NCI-H1417 (cell line): ENCODE measurements around the gene RPS3.

Experiments used
- DNase-seq, 3 experiments: peaks; one replicate each; lab custom pipeline; 2025; lab: John Stamatoyannopoulos, UW

RPS3 gene

DNA sequence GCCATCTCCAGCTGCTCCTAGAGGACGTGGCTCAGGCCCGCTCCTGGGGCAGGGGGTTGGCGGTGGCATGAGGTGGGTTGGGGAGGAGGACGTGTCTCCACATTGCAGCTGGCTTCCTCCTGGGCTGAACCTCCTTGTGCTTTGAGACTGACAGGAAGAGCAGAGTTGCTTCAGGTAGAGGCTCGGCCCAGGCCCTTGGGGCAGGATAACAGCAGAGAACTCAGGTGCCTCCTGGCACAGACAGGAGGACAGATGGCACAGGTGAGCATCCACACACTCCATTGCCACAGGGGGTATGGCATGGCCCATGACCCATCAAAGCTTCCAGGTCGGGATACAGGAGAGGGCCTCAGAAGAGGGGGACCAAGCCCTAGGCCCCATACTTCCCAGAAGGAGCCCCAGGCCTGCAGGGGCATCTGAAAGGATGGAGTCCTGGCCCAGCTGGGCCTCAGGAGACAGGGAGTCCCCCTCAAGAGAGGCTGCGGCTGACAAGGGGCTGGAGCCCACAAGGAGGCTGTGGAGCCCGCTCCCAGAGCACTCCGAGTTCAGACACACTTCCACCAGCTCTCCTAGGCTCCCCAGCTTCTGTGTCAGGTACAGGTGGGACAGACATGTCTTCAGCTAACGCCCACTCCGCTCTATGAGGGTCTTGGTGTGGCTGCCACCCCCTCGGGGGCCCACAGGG lies 35.7 kb downstream of the RPS3 start:
- no peak for DNase-seq

DNA sequence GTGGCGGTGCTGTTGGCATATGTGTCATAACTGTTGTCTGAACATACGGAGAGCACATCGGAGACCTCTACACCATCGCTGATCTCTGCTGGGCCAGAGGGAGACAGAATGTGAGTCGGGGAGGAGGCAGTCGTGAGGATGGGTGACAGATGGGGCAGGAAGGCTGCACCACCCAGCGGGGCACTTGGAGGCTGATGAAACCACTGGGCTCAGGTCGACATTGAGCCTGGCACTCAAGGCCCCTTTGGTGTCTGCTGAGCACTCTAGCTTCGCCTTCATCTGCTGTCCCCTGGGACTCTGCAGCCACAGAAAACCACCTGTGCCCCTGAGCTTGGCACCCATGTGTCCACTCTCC lies 36.2 kb downstream of the RPS3 start:
- DNase-seq: no peak

GRCh38 chr11:75436806-75437205 lies 37.5 kb downstream of the RPS3 start:
- no peak for DNase-seq

DNA sequence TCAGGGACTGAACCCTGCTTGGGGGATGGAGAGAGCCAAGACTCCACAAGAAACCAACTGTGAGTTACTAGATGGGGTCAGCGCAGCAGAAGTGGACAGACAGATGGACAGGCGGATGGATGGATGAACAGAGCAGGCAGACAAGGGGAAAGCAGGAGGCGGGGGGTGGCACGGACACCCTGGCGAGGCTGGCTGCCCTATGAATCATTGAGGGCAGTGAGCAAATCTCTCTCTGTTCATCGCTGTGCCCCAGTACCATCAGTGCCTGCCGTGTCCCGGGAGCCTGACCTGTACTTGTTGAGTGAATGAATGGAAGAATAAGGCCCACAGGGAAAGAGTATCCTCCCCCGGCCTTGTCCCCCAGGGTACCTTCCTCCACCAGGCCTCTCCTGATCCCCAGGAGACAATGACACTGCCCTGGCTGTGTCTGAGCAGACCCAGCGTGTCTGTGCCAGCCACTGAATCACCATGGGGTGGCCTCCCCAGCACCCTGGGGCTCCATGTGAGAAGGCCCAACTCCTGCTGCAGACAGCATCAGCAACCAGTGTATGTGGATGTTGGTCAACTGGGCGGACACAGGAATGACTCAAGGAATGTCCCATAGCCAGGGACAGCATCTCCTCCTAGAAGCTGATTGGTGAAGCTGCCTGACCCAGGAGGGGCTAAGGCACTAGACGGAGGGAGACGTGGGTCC lies 38.8 kb downstream of the RPS3 start:
- DNase-seq: no peak

DNA sequence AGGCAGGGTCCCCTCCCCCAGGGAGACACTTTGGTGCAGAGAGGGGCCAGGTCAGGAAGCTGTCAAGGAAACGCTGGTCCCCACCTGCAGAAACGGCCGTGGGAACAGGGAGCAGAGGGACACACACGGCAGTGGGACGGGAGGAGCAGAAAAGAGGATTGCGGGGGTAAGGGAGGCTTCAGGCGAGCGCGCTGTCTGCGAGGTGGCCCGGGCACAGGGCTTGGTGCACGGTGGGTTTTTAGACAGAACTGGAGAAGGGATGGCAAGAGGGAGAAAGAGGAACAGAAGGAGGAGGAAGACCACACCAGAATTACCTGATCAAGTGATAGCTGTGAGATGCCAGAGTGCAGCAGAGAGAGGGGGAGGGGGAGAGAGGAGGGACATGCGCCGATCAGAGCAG lies 39.7 kb downstream of the RPS3 start:
- no peak for DNase-seq

- no peak for DNase-seq
Measured at GRCh38 chr11:75439495-75440120, 40.3 kb downstream of the RPS3 start.

GRCh38 chr11:75440960-75441803 lies 41.9 kb downstream of the RPS3 start:
- DNase-seq: no peak

DNA sequence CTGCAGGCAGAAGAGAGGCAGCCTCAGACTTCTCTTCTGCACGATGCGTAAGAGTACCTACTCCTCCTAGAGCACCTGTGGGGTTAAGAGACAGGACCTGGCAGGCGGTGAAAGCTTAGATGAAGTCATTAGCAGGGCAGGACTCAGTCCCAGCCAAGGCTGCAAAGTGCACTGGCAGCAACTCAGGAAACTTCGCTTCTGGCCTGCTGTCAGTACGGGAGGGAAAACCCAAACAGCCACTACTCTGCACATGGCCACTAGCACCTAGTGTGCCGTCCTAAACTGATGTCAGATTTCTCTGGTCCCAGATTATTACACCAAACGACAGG lies 42.5 kb downstream of the RPS3 start:
- DNase-seq: no peak

DNA sequence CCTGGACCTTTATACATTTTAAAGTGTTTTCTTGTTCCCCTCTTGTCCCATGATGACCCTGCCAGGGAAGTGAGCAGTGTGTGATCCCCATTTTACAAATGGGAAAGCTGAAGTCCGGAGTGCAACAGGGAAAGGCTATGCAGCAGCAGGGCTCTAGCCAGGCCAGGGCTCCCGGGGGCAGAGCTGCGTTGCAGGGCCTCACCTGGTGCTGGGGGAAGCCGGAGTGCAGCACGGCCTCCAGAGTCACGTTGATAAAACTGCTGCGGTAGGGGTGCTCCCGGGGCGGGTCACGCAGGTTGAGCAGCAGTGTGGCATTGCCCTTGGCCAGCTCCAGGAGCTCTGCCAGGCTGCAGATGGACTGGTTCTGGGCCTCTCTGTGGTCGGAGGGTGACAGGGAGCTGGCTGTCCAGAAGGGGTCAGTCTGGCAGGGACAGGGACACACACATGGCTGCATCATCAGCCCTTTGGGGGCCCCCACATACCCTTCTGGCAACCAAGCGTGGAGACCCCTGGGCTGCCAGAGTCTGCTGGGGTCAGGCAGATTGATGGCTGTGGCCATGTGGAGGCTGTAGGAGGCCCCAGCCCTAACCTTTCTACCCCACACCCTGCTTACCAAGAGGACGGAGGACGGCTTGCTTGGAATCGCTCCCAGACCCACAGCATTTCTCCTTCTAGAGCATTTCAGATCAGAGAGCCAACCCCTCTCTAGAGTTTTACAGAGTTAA lies 43.0 kb downstream of the RPS3 start:
- DNase-seq: no peak

GRCh38 chr11:75443043-75443442 lies 43.7 kb downstream of the RPS3 start:
- DNase-seq: no peak

GRCh38 chr11:75445315-75445953 lies 46.1 kb downstream of the RPS3 start:
- peak; percentile 61 to 82 (median 63) for DNase-seq

GRCh38 chr11:75447415-75447814 lies 48.1 kb downstream of the RPS3 start:
- no peak for DNase-seq

GRCh38 chr11:75449271-75449670 lies 50.0 kb downstream of the RPS3 start:
- no peak for DNase-seq

DNA sequence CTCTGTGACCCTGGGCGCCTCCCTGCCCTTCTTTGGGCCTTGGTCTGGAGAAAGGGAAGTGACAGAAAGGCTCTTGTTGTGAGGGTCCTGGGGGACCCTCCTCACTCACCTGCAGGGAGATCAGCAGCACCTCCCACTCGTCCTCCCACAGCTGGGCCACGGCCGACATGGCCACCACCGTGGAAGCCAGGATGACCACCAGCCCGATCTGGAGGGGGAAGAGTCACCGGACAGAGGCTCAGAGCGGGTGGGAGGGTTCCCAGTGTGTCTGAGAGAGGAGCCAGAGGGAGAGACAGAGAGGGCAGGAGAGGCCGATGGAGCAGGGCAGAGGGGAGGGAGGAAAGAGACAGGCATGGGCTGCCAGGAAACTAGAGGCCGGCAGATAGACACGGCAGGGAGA lies 50.5 kb downstream of the RPS3 start:
- no peak for DNase-seq

GRCh38 chr11:75450236-75450635 lies 50.9 kb downstream of the RPS3 start:
- DNase-seq: no peak

DNA sequence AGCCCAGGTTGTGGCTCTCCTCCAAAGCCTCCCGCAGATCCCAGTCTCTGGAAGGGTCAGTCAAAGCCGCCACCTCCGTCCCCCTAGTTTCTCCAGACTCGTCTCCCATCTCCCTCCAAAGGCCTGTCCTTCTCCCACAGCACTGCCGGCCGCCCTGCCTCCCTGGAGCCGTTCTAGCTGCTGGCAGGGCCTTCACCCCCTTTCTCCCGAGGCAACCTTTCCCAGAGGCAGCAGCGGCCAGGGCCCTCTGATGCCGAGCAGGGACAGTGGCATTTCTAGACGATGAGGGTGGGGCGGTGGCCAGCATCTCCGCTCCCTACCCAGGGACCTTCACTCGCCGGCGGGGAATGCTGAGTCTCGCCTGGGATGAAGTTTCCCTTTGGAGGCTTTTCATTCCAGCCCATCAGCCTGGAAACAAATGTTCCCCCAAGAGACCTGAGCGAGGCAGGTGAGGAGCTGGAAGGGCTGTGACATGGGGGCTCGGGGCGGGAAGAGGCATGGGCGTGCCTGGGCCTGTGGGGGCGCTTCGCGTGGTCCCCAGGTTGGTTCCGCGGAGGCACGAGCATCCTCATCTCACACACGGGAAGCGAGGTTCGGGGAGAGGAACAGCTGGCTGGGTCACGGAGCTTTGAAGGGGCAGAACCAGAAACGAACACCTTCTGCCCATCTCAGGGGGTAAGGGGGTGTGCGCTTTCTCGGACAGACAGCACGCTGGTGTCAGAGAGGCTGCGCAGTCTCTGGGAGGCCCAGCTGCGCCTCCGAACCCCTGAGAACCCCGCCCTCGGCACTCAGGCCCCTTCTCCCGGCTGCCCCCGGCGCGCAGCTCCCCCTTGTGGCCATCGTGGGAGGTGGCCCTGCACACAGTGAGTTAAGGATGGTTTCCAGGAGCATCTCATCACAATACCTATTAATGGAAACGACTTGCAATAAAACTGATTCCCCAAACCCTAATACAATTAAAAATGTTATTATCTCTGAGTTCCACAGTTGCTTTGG lies 51.8 kb downstream of the RPS3 start:
- no peak for DNase-seq

DNA sequence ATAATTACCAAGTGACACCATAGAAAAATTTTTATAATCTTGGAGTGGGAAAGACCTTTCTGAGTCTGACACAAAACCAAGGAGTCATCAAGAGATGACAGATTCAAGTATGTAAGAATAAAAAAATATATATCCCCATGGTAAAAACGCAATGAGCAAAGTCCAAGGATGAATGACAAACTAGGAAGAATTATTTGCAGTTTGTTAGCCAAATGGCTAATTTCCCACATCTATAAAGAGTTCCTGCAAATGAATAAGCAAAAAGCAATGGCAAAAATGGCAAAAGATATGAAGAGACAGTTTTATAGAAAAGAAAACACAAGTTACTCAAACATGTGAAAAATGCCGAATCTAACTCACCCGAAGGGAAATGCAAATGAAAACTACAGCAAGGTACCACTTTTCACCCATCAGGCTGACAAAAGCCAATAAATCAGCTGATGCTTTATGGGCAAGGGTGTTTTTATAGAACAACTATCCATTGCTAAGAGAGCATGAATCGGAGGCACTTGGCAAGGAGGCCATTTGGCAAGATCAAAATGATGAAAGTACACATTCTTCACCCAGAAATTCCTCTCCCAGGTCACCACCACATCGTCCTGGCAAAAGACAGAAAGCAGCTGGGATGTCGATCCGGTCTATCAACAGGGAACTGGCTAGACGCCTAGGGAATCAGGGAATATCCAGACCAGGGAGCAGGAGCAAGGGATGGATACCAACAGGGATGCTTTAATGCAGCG lies 54.8 kb downstream of the RPS3 start:
- DNase-seq: peak in 1 of 3 experiments; percentile 46

GRCh38 chr11:75454987-75455386 lies 55.7 kb downstream of the RPS3 start:
- DNase-seq: peak in 2 of 3 experiments; percentile 64 to 83
